Sigmoid colon (tissue), 7 donors: Measurements from ENCODE around the gene SLC35E4. TPM values are rescaled to one million over a fixed set of nuclear protein-coding genes. Genes with fewer than 3 reads are reported as not detected.

Source experiments
- DNase-seq: peaks from one replicate; pipeline ENCODE4 v3.0.0-alpha.2; 2019
- H3K27ac ChIP-seq, 4 donors: fragments of 200-600 bp; sonication (generic); one replicate each; pipeline ENCODE4 v1.5.1; 2016 to 2019; ENCODE audit warnings: mild to moderate bottlenecking in 1 of 4
- H3K27me3 ChIP-seq, 3 donors: fragments of 200-600 bp; sonication (generic); one replicate each; pipeline ENCODE4 v1.5.1; 2019; ENCODE audit warnings: mild to moderate bottlenecking in 1 of 3
- H3K36me3 ChIP-seq, 4 donors: fragments of 200-600 bp; sonication (generic); one replicate each; pipeline ENCODE4 v1.5.1; 2016 to 2019
- H3K4me1 ChIP-seq, 4 donors: fragments of 200-600 bp; sonication (generic); one replicate each; pipeline ENCODE4 v1.5.1; 2017 to 2019
- H3K4me3 ChIP-seq, 4 donors: fragments of 200-600 bp; sonication (generic); one replicate each; pipeline ENCODE4 v1.5.1; 2017 to 2019; ENCODE audit warnings: mild to moderate bottlenecking in 2 of 4, moderate library complexity in 1 of 4
- H3K9me3 ChIP-seq, 4 donors: fragments of 200-600 bp in 3 of 4; sonication (generic) in 3 of 4; one replicate each; pipeline versions ENCODE4 v1.5.1 to v1.6.1; 2013 to 2019
- CTCF ChIP-seq, 4 experiments: fragments of 450-650 bp in 3 of 4; fragments of 200-600 bp in 1 of 4; IDR thresholded peaks; one replicate each; pipeline ENCODE4 v1.5.1; 2016 to 2019; ENCODE audit warnings: antibody characterized with exemption in 4 of 4, mild to moderate bottlenecking in 3 of 4, moderate library complexity in 2 of 4
- EP300 ChIP-seq, 4 donors: sonication (generic); formaldehyde crosslinking; IDR thresholded peaks; one replicate each; pipeline ENCODE4 v1.6.1; 2017; ENCODE audit warnings: antibody characterized with exemption in 4 of 4
- POLR2A ChIP-seq, 2 donors: fragments of 450-650 bp; IDR thresholded peaks; one replicate each; pipeline ENCODE4 v1.6.1; 2016; ENCODE audit warnings: antibody characterized with exemption in 2 of 2, mild to moderate bottlenecking in 2 of 2, moderate library complexity in 2 of 2
- POLR2AphosphoS5 ChIP-seq, 4 donors: sonication (generic); formaldehyde crosslinking; IDR thresholded peaks; one replicate each; pipeline ENCODE4 v1.6.1; 2017; ENCODE audit warnings: antibody characterized with exemption in 4 of 4
- WGBS, 2 donors: extraction: QIAGEN DNeasy Blood & Tissue Kit; methylation state at CpG; one replicate each; pipeline ENCODE4 v1.1.7; 2013; 5-methylcytosine and 5-hydroxymethylcytosine counted together
- intact Hi-C: fragments of 100-400 bp; cut with DNase I; formaldehyde crosslinking; loops from one replicate; pipeline ENCODE4 v1.15.1; 2023
- polyA plus RNA-seq, 3 donors: library from polyadenylated mRNA; stranded (reverse); fragments of 200-250 nt; gene quantifications; one replicate each; pipeline ENCODE4 v1.2.3, GENCODE V29; 2013
- total RNA-seq, 4 donors: library from RNA; depleted of rRNA; stranded (reverse); fragments of >200 nt; gene quantifications; one replicate each; pipeline ENCODE4 v1.1.0, GENCODE V29; 2016
- donor health status: healthy with polysubstance abuse.
- donor health status: Bipolar disorder and iron deficiency.
- donor health status: healthy.

SLC35E4 gene
- total and polyA plus RNA-seq, 7 donors = 1.2 to 7.7 (median 5.0) TPM

DNA sequence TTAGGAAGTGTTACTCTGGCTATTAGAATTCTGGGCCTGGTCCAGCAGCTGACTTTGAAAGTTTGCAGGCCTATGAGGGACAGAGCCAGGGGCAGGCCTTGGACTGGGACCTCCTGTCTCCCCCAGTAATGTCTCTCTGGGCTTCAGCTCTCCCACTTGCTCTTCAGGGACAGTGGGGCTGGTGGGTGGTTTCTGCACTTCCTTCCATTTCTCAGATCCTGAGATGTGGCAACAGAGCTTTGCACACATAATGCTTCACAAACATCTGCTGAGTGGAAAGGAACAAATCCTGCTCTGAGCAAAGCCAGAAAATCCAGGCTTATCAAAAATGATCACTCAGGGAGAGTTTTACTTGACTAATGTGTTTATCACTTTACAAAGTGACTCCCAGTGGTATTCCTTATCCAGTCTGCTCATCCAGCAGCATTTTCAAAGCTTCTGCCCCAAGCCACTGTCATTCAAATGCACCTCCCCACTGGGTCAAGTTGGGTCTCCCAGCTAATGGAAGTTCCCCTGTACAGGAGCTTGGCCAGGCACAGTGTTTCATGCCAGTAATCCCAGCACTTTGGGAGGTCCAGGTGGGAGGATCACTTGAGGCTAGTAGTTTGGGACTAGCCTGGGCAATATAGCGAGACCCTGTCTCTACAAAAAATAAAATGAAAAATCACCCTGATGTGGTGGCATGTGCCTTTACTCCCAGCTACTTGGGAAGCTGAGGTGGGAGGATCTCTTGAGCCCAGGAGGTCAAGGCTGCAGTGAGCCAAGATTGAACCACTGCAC lies 45.6 kb downstream of the SLC35E4 start:
- peak overlapping the region in 2 of 4 donors; percentile 29 to 58 for H3K27ac ChIP-seq
- H3K4me3 ChIP-seq = no peak overlapping the region
- H3K9me3 ChIP-seq = no peaks in the 10 kb centered on the region
- peak; percentile 72 for DNase-seq
- H3K27me3 ChIP-seq = no peaks in the 10 kb centered on the region
- peaks cover 0 to 23% (median 18%) of the 10 kb centered on the region in 4 donors for H3K4me1 ChIP-seq
- H3K36me3 ChIP-seq = no peaks in the 10 kb centered on the region
- intact Hi-C loops = no loop called here
- TF ChIP-seq CTCF (IDR thresholded peaks at IDR 0.05) (no peak), EP300 (IDR thresholded peaks at IDR 0.05) (no peak), POLR2AphosphoS5 (IDR thresholded peaks at IDR 0.05) (peak in 2 of 4 donors; percentile 37 to 58), POLR2A (IDR thresholded peaks at IDR 0.05) (no peak)
- 96 to 98% methylated on average over 1 of the region's 1 CpG for WGBS, 2 donors

DNA sequence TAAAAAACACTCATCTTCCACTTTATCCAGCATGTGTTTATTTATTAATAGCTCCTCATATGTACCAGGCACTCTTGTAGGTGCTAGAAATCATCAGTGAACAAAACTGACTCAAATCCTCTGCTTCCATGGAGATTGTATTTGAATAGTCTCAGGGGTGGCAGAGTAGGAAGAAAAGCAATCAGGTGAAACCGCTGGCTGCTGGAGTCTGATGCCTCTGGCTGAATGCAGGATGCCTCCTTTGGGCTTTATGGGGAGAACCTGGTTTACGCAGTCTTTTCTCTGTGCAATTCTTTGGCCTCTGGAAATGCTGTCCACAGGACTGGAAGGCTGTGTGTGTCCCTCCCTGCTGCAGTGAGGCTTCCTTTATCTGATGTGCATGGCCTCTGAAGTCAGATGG lies 46.2 kb downstream of the SLC35E4 start:
- intact Hi-C loops = no loop called here
- no peaks in the 10 kb centered on the region for H3K9me3 ChIP-seq
- DNase-seq = no peak
- 66 to 82% methylated on average over 2 of the region's 2 CpGs for WGBS, 2 donors
- H3K36me3 ChIP-seq = no peaks in the 10 kb centered on the region
- no peak overlapping the region for H3K27ac ChIP-seq
- TF ChIP-seq POLR2A (IDR thresholded peaks at IDR 0.05) = no peak
- no peak for TF ChIP-seq CTCF (IDR thresholded peaks at IDR 0.05)
- no peak for TF ChIP-seq EP300 (IDR thresholded peaks at IDR 0.05)
- TF ChIP-seq POLR2AphosphoS5 (IDR thresholded peaks at IDR 0.05) = no peak
- no peak overlapping the region for H3K4me3 ChIP-seq
- no peaks in the 10 kb centered on the region for H3K27me3 ChIP-seq
- peaks cover 0 to 23% (median 18%) of the 10 kb centered on the region in 4 donors for H3K4me1 ChIP-seq

DNA sequence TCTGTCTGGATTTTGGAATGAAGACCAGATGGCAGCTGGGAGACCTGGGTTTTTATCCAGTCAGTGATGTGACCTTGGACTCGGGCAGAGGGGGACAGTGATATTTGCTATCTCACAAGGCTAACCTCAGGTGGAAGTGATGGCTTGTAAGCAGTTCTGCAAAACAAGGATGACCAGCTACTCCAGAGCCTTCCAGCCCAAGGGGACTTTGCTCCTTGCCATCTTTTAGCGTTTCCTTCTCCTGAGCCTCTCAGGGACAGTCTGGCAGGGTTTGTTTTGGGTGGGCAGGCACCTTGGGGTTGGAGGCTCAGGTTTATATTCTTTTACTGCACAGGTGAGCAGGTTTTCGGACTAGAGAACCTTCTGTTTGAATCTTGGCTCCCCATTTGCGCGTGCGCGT lies 49.6 kb downstream of the SLC35E4 start:
- TF ChIP-seq POLR2AphosphoS5 (IDR thresholded peaks at IDR 0.05) (no peak), POLR2A (IDR thresholded peaks at IDR 0.05) (no peak), EP300 (IDR thresholded peaks at IDR 0.05) (no peak), CTCF (IDR thresholded peaks at IDR 0.05) (no peak)
- Histone ChIP-seq H3K4me1 (peaks cover 0 to 21% (median 18%) of the 10 kb centered on the region in 4 donors), H3K36me3 (no peaks in the 10 kb centered on the region), H3K4me3 (no peak overlapping the region), H3K27ac (no peak overlapping the region), H3K27me3 (no peaks in the 10 kb centered on the region), H3K9me3 (no peaks in the 10 kb centered on the region)
- intact Hi-C loops = no loop called here
- 22 to 67% methylated on average over 7 of the region's 7 CpGs for WGBS, 2 donors
- DNase-seq = no peak

GRCh38 chr22:30687358-30687757 lies 51.8 kb downstream of the SLC35E4 start:
- DNase-seq = no peak
- 62 to 91% methylated on average over 4 of the region's 4 CpGs for WGBS, 2 donors
- no peak overlapping the region for H3K27ac ChIP-seq
- H3K36me3 ChIP-seq = no peaks in the 10 kb centered on the region
- TF ChIP-seq CTCF (IDR thresholded peaks at IDR 0.05) (no peak), POLR2A (IDR thresholded peaks at IDR 0.05) (no peak), POLR2AphosphoS5 (IDR thresholded peaks at IDR 0.05) (no peak), EP300 (IDR thresholded peaks at IDR 0.05) (no peak)
- no peaks in the 10 kb centered on the region for H3K27me3 ChIP-seq
- no peak overlapping the region for H3K4me3 ChIP-seq
- H3K4me1 ChIP-seq = peaks cover 0 to under 1% (median 0%) of the 10 kb centered on the region in 4 donors
- no peaks in the 10 kb centered on the region for H3K9me3 ChIP-seq
- intact Hi-C loops = no loop called here
